Cardiac muscle cell (in vitro differentiated cells and primary cell): ENCODE results near the gene EZR. TPM values are rescaled to one million over a fixed set of nuclear protein-coding genes. Genes with fewer than 3 reads are reported as not detected.

Experiments
- DNase-seq, 2 donors: peaks; one replicate each; pipeline versions ENCODE4 v3.0.0 to v3.0.0-alpha.2; 2010 to 2017; ENCODE audit warnings: low read depth in 1 of 2, low spot score in 1 of 2
- H3K27ac ChIP-seq: fragments of 200-600 bp; sonication (generic); 2 replicates; pipeline ENCODE4 v1.5.1; 2016
- H3K27me3 ChIP-seq: fragments of 200-600 bp; sonication (generic); 2 replicates; pipeline ENCODE4 v1.6.0; 2016; ENCODE audit warnings: control low read depth
- H3K36me3 ChIP-seq: fragments of 200-600 bp; sonication (generic); 2 replicates; pipeline ENCODE4 v1.5.1; 2016; ENCODE audit warnings: control low read depth
- H3K4me1 ChIP-seq: fragments of 200-600 bp; sonication (generic); 2 replicates; pipeline ENCODE4 v1.8.1; 2017; ENCODE audit warnings: low read depth, mild to moderate bottlenecking, mixed run types
- H3K4me3 ChIP-seq: fragments of 200-600 bp; sonication (generic); 2 replicates; pipeline ENCODE4 v1.5.1; 2016; ENCODE audit warnings: mild to moderate bottlenecking
- H3K9me3 ChIP-seq: fragments of 200-600 bp; sonication (generic); 2 replicates; pipeline ENCODE4 v1.5.1; 2017; ENCODE audit warnings: low read depth, mild to moderate bottlenecking, control low read depth
- polyA plus RNA-seq: library from polyadenylated mRNA; unstranded; fragments of >200 nt; fragmentation: Nextera tagmentation; extraction: Ambion mirVana; gene quantifications from 2 replicates; pipeline ENCODE4 v1.2.1, GENCODE V29; 2016
- total RNA-seq: library from RNA; depleted of rRNA; stranded (reverse); fragments of >200 nt; gene quantifications from 2 replicates; pipeline ENCODE4 v1.2.3, GENCODE V29; 2016
- TF ChIP-seq, protein P1 (sequence below): IDR thresholded peaks from 2 replicates; pipeline ENCODE4 v1.5.1; 2012; ENCODE audit warnings: low read depth, mild to moderate bottlenecking, low read length

EZR gene
- total and polyA plus RNA-seq, 2 experiments from 2014 or later, result 356 to 448 TPM

DNA sequence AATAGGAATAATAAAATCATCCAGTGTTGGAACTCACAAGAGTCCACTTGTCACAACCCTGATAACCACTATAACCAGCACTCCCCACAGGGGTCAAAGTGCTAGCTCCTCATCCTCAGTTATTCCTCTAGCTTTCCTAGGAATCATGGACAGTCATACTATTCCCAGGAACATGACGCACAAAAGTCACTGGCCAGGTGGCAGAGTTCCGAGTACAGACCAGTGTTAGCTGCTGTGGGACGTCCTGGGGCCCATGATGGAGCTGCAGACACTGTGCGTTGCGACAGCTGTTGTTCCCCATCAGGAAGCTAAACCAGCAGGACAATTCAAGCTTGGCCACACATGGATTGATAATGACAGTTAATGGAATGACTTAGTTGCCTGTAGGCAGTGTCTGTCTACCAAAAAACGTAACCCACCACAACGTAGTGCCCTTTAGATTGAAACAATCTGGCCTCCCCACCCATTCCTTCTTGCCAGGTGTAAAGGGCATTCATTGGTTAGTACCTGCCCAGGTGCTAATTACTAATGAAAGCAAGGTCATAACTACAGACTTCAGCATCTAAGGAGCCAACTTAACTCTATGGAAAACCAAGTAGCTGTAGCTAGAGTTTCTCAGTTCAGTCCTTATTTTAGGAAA, 17.4 kb downstream of the EZR start:
- DNase-seq, result no peak
- peak overlapping the region; percentile 21 for H3K27ac ChIP-seq
- peaks cover 68% of the 10 kb centered on the region for H3K4me1 ChIP-seq
- H3K27me3 ChIP-seq, result no peaks in the 10 kb centered on the region
- TF ChIP-seq, protein P1, sequence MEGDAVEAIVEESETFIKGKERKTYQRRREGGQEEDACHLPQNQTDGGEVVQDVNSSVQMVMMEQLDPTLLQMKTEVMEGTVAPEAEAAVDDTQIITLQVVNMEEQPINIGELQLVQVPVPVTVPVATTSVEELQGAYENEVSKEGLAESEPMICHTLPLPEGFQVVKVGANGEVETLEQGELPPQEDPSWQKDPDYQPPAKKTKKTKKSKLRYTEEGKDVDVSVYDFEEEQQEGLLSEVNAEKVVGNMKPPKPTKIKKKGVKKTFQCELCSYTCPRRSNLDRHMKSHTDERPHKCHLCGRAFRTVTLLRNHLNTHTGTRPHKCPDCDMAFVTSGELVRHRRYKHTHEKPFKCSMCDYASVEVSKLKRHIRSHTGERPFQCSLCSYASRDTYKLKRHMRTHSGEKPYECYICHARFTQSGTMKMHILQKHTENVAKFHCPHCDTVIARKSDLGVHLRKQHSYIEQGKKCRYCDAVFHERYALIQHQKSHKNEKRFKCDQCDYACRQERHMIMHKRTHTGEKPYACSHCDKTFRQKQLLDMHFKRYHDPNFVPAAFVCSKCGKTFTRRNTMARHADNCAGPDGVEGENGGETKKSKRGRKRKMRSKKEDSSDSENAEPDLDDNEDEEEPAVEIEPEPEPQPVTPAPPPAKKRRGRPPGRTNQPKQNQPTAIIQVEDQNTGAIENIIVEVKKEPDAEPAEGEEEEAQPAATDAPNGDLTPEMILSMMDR, result no peak
- no peaks in the 10 kb centered on the region for H3K36me3 ChIP-seq
- no peaks in the 10 kb centered on the region for H3K9me3 ChIP-seq
- no peak overlapping the region for H3K4me3 ChIP-seq

DNA sequence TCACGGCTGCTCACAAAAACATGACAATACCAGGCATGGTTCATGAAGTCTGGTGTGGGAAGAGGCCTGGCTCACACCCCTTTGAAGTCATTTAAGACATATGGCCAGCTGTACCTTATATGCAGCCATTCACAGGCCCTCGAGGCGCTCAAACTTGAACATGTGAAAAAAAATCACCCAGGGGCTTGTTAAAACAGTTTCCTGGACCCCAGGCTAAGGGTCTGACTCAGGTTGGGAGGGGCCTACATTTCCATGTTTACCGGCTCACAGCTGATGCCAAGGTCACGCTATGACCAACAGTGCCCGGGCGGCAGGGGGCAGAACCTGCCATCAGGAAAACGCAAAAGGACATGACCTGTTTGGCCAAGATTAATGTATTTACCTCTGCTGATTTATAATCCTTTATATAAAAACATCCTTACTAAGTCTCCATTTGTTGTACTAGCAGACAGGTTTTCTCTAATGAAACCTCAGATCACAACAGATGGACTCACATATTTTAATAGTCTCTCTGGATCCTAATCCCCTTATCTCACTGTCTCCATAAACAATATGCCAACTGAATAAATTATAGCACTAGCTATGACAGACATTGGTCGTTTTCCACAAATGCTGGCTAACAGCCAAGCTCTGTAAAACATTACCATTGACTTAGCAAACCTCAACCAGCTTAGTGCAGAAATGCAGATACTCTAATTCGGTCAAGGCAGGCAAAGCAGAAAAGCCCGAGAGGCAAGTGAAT, 19.9 kb downstream of the EZR start:
- Histone ChIP-seq H3K27me3 (no peaks in the 10 kb centered on the region), H3K27ac (peak overlapping the region; percentile 93), H3K36me3 (no peaks in the 10 kb centered on the region), H3K4me1 (peaks cover 74% of the 10 kb centered on the region), H3K9me3 (no peaks in the 10 kb centered on the region), H3K4me3 (no peak overlapping the region)
- peak in 1 of 2 donors; percentile 50 for DNase-seq
- TF ChIP-seq, protein P1, result no peak

DNA sequence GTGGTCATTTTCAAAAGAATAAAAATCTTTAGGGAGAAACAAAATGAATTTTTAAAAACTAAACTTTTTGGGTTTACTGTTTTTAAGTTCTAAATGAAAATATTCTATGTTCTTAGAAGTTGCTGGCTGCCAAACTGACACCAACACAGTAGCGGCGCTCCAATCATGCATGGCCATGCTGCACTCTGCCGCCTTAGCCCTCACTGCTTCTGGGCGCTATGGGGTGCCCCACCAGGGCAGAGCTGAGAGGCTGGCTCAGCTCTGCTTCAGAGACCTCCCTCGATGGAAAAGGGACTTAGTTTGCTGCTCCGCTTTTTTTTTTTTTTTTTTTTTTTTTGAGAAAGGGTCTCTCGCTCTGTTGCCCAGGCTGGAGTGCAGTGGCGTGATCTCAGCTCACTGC, 20.9 kb downstream of the EZR start:
- no peaks in the 10 kb centered on the region for H3K9me3 ChIP-seq
- H3K4me1 ChIP-seq, result peaks cover 66% of the 10 kb centered on the region
- H3K27ac ChIP-seq, result peak overlapping the region; percentile 93
- H3K4me3 ChIP-seq, result no peak overlapping the region
- TF ChIP-seq, protein P1, result no peak
- no peak for DNase-seq
- no peaks in the 10 kb centered on the region for H3K36me3 ChIP-seq
- no peaks in the 10 kb centered on the region for H3K27me3 ChIP-seq

DNA sequence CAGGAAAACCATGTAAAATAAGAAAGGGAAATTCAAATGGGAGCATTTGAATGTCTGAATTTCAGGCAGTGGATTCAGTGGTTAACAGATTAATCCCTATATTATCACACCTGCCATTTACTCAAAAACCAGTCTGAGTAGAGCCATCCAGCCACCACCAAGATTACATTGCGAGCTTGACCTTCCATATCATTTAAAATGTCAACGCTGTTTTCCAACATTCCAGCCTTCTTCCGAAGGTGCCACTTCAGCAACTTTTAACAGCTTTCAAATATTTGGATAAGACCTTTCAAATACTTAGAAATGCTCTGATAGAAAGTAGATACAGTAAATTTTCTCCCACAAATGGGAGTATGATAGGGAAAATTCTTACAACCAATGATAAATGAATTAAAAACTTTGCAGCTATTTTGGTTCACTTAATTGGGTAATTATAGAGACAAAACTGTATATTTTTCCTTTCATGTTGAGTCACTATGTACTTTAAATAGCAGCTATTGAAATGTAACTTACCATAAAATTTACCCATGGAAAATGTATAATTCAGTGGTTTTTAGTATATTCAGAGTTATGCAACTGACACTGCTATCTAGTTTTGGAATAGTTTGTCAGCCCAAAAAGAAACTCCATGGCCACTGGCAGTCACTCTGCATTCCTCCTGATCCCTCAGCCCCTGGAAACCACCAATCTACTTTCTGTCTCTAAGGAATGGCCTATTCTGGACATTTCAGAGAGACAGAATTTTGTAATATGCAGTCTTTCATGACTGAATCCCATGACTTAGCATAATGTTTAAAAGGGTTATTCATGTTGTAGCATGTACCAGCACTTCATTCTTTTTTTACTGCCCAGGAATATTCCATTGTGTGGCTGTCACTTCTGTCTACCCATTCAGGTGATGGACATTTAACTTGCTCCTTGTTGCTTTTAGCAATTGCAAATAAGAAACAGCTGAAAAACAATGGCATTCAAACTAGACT, 21.5 kb downstream of the EZR start:
- peak; percentile 70 to 92 for DNase-seq
- H3K27me3 ChIP-seq, result no peaks in the 10 kb centered on the region
- H3K27ac ChIP-seq, result peak overlapping the region; percentile 93
- no peak overlapping the region for H3K4me3 ChIP-seq
- peaks cover 66% of the 10 kb centered on the region for H3K4me1 ChIP-seq
- TF ChIP-seq, protein P1, result no peak
- no peaks in the 10 kb centered on the region for H3K9me3 ChIP-seq
- no peaks in the 10 kb centered on the region for H3K36me3 ChIP-seq

DNA sequence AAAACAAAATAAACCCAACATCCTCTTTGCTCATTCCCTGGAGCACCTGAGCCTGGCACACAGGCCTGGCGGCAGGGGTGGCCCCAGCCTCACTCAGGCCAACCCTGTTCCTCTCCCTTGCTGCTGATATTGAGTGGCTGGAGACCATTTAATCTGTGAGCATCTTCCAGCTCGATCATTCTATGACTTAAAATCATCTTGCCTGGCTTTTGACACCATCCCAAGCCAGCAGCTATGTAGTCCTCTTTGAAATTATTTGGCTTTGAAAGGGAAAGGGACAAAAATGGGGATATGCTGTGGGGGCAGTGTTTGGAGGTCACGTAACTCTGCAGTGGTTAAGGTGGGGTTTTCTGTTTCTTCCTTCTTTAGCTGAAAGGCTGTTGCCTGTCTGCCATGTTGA, 22.8 kb downstream of the EZR start:
- no peaks in the 10 kb centered on the region for H3K36me3 ChIP-seq
- H3K27ac ChIP-seq, result peak overlapping the region; percentile 93
- H3K9me3 ChIP-seq, result no peaks in the 10 kb centered on the region
- TF ChIP-seq, protein P1, result no peak
- peaks cover 57% of the 10 kb centered on the region for H3K4me1 ChIP-seq
- H3K4me3 ChIP-seq, result no peak overlapping the region
- no peaks in the 10 kb centered on the region for H3K27me3 ChIP-seq
- DNase-seq, result no peak
